HCT116 (cell line): ENCODE measurements around the gene KRT33B. TPM values are rescaled to one million over a fixed set of nuclear protein-coding genes. Genes with fewer than 3 reads are reported as not detected.
"Not testable (repeated sequence)": the region's sequence is repeated elsewhere in the genome, so short reads cannot be mapped to it uniquely, and the experiment has no call there.

Experiments
- ATAC-seq: fragments of 200-7000 bp; cut with Tn5 transposase; 2 replicates; pipeline ENCODE4 v1.9.1; 2020; ENCODE audit warnings: mild to moderate bottlenecking, moderate library complexity
- BruUV-seq: library from RNA; stranded (reverse); fragments of 400-500 nt; replicated peaks from 2 replicates; lab custom pipeline; 2021; lab: Mats Ljungman, UMichigan
- CTCF ChIA-PET: fragments of 300-600 bp; sonication (Branson Sonifier 250); formaldehyde crosslinking; loops from one replicate; lab custom pipeline; 2021; ENCODE audit warnings: antibody characterized with exemption; lab: Charles Lee
- POLR2A ChIA-PET: fragments of 300-600, 350-600 bp; sonication (Branson Sonifier 250); formaldehyde crosslinking; loops from one replicate; lab custom pipeline; 2021; ENCODE audit warnings: antibody characterized with exemption; lab: Charles Lee
- RAD21 ChIA-PET, 2 experiments: fragments of 300-600 bp; sonication (Branson Sonifier 250); formaldehyde crosslinking; loops; one replicate each; lab custom pipeline; 2023; ENCODE audit warnings: low total read pairs in 2 of 2; ENCODE audit not compliant: uncharacterized antibody in 2 of 2, unreplicated experiment in 2 of 2, low non-redundant PET in 1 of 2; lab: Charles Lee
- DNase-seq: peaks from one replicate; pipeline ENCODE4 v3.0.0-alpha.2; 2010; ENCODE audit warnings: low read depth, low spot score
- H2AFZ ChIP-seq: fragments of 200-600 bp; shearing (Covaris generic), sonication (generic); 2 replicates; pipeline ENCODE4 v1.6.1; 2017; ENCODE audit warnings: low read depth, mixed run types, mixed read lengths, antibody characterized with exemption, low read length; ENCODE audit not compliant: poor library complexity, severe bottlenecking
- H3K27ac ChIP-seq: 2 replicates; pipeline ENCODE4 v1.5.1; 2012; ENCODE audit warnings: low read depth, low read length
- H3K27me3 ChIP-seq: fragments of 200-600 bp; sonication (generic); 2 replicates; pipeline ENCODE4 v1.6.1; 2016; ENCODE audit warnings: mixed run types, low read length, mixed read lengths; ENCODE audit not compliant: insufficient read depth
- H3K36me3 ChIP-seq, 2 experiments: fragments of 200-500 bp in 1 of 2; fragments of 200-600 bp in 1 of 2; sonication (Bioruptor generic) in 1 of 2; sonication (generic) in 1 of 2; 2 replicates each; pipeline versions ENCODE4 v1.5.1 to v1.6.1; 2014 to 2016; ENCODE audit warnings: low read length in 2 of 2, inconsistent platforms in 1 of 2, mixed read lengths in 1 of 2, mixed run types in 1 of 2; ENCODE audit not compliant: insufficient read depth in 2 of 2, control insufficient read depth in 1 of 2
- H3K4me1 ChIP-seq, 2 experiments: fragments of 200-600 bp in 1 of 2; sonication (generic) in 1 of 2; 2 replicates each; pipeline versions ENCODE4 v1.5.1 to v1.6.1; 2012 to 2017; ENCODE audit warnings: low read length in 2 of 2, inconsistent platforms in 1 of 2, mild to moderate bottlenecking in 1 of 2, mixed read lengths in 1 of 2, mixed run types in 1 of 2, moderate library complexity in 1 of 2; ENCODE audit not compliant: insufficient read depth in 2 of 2, control insufficient read depth in 1 of 2
- H3K4me2 ChIP-seq: fragments of 200-600 bp; sonication (generic); 2 replicates; pipeline ENCODE4 v1.6.1; 2017; ENCODE audit warnings: mixed run types, low read length, mixed read lengths
- H3K4me3 ChIP-seq, 2 experiments: fragments of 200-600 bp in 1 of 2; sonication (generic) in 1 of 2; replicated peaks in 1 of 2; 2 replicates each; pipeline ENCODE4 v1.5.1; 2011 to 2016; ENCODE audit warnings: low read length in 2 of 2, control low read depth in 1 of 2, low read depth in 1 of 2, mild to moderate bottlenecking in 1 of 2, mixed read lengths in 1 of 2, mixed run types in 1 of 2
- H3K79me2 ChIP-seq: fragments of 200-600 bp; sonication (generic); 2 replicates; pipeline ENCODE4 v1.6.1; 2017; ENCODE audit warnings: mild to moderate bottlenecking, mixed run types, low read length, moderate library complexity, mixed read lengths; ENCODE audit not compliant: insufficient read depth
- H3K9ac ChIP-seq: fragments of 200-600 bp; sonication (generic); 2 replicates; pipeline ENCODE4 v1.6.1; 2016; ENCODE audit warnings: low read length, mixed read lengths
- H3K9me2 ChIP-seq: fragments of 200-600 bp; sonication (generic), shearing (Covaris generic); 2 replicates; pipeline ENCODE4 v1.6.1; 2017; ENCODE audit warnings: mixed run types, mild to moderate bottlenecking, moderate library complexity; ENCODE audit not compliant: insufficient read depth
- H3K9me3 ChIP-seq, 2 experiments: fragments of 200-500 bp in 1 of 2; fragments of 200-600 bp in 1 of 2; sonication (Bioruptor generic) in 1 of 2; sonication (generic) in 1 of 2; 2 replicates each; pipeline ENCODE4 v1.6.1; 2014 to 2017; ENCODE audit warnings: low read length in 2 of 2, mixed read lengths in 2 of 2, inconsistent platforms in 1 of 2, low read depth in 1 of 2, mild to moderate bottlenecking in 1 of 2, mixed run types in 1 of 2, moderate library complexity in 1 of 2; ENCODE audit not compliant: control insufficient read depth in 1 of 2, insufficient read depth in 1 of 2
- H4K20me1 ChIP-seq: fragments of 200-600 bp; sonication (generic), shearing (Covaris generic); 2 replicates; pipeline ENCODE4 v1.6.1; 2017; ENCODE audit warnings: mixed run types, mild to moderate bottlenecking, moderate library complexity; ENCODE audit not compliant: insufficient read depth
- SP1 ChIP-seq: IDR thresholded peaks from 2 replicates; pipeline ENCODE4 v1.6.1; 2012; ENCODE audit warnings: low read depth
- SRF ChIP-seq: IDR thresholded peaks from 2 replicates; pipeline ENCODE4 v1.6.1; 2012; ENCODE audit warnings: low read depth
- ZFX ChIP-seq: fragments of 450-650 bp; IDR thresholded peaks from 2 replicates; pipeline ENCODE4 v1.6.1; 2017
- intact Hi-C: fragments of 100-400 bp; cut with micrococcal nuclease; formaldehyde crosslinking; loops from 2 replicates; pipeline ENCODE4 v1.10.0; 2022
- total RNA-seq: library from RNA; stranded (reverse); gene quantifications from one replicate; pipeline ENCODE4 v1.2.1, GENCODE V29; 2021; ENCODE audit not compliant: unreplicated experiment

KRT33B gene
- total RNA-seq, 1 experiment from 2014 or later: not detected

- ChIA-PET POLR2A (no interaction called here), RAD21 (no interaction called here), CTCF (no interaction called here)
- TF ChIP-seq SP1 (no peak), ZFX (no peak), SRF (no peak)
- H2AFZ ChIP-seq: no peak overlapping the region
- H3K9ac ChIP-seq: no peak overlapping the region
- H3K27ac ChIP-seq: no peak overlapping the region
- no peak overlapping the region for H3K4me2 ChIP-seq
- no peak for ATAC-seq
- H3K27me3 ChIP-seq: no peaks in the 10 kb centered on the region
- H3K9me2 ChIP-seq: no peaks in the 10 kb centered on the region
- H3K4me3 ChIP-seq: no peak overlapping the region
- H3K79me2 ChIP-seq: no peaks in the 10 kb centered on the region
- H3K36me3 ChIP-seq: no peaks in the 10 kb centered on the region
- intact Hi-C loops: no loop called here
- H3K9me3 ChIP-seq: peaks cover 0 to under 1% of the 10 kb centered on the region in 2 experiments; a peak in 1 of 4 replicates
- no peaks in the 10 kb centered on the region for H4K20me1 ChIP-seq
- no peak for DNase-seq
- no TSS peak for BruUV-seq
- no peaks in the 10 kb centered on the region for H3K4me1 ChIP-seq
These were observed 18.4 kb downstream of the KRT33B start for GRCh38 chr17:41351177-41351576.

GRCh38 chr17:41350381-41350878, 19.2 kb downstream of the KRT33B start, which contains the start of gene KRT33A:
KRT33A (minus strand) TSS chr17:41350828; CDS start chr17:41350767, 61 bp downstream.
- DNase-seq, H3K9ac ChIP-seq, H3K4me1 ChIP-seq, H3K27me3 ChIP-seq, H3K27ac ChIP-seq, H3K9me2 ChIP-seq, H2AFZ ChIP-seq, intact Hi-C loops, BruUV-seq, RAD21 ChIA-PET, H3K36me3 ChIP-seq, H3K4me3 ChIP-seq, H3K4me2 ChIP-seq, ATAC-seq, H3K9me3 ChIP-seq, H4K20me1 ChIP-seq, POLR2A ChIA-PET, H3K79me2 ChIP-seq: not testable (repeated sequence)
- CTCF ChIA-PET: interaction anchor here (0.8 kb wide), 1 partner anchor 21 kb away, joined by 3 read pairs; no protein-coding TSS in a partner anchor
